Measurements from ENCODE around the gene CAD. TPM values are rescaled to one million over a fixed set of nuclear protein-coding genes. Genes with fewer than 3 reads are reported as not detected.

The CAD gene
- total RNA-seq, 2 experiments from 2014 or later, result 132 to 173 TPM

- Histone ChIP-seq H3K36me3 (ENCODE audit: insufficient read depth, low read length) (peaks cover 18% of the 10 kb centered on the region), H3K4me2 (ENCODE audit: low read length) (peak overlapping the region; percentile 100), H3K4me1 (ENCODE audit: insufficient read depth, low read length, poor library complexity, severe bottlenecking) (peaks cover 53% of the 10 kb centered on the region), H3K27ac (ENCODE audit: low read depth, low read length, poor library complexity, severe bottlenecking) (no peak overlapping the region), H3K79me2 (ENCODE audit: insufficient read depth, low read depth, low read length) (peaks cover 12% of the 10 kb centered on the region; the same call in 1 of the 2 replicates), H3K4me3 (ENCODE audit: low read depth, low read length, poor library complexity, severe bottlenecking) (peak overlapping the region; percentile 90), H2AFZ (ENCODE audit: low read length) (no peak overlapping the region), H3K9me2 (ENCODE audit: insufficient read depth, low read length) (no peaks in the 10 kb centered on the region), H3K9me3 (ENCODE audit: low read length) (no peaks in the 10 kb centered on the region), H4K20me1 (ENCODE audit: insufficient read depth, low read length) (no peaks in the 10 kb centered on the region)
- TF ChIP-seq EZH2phosphoT487 (IDR thresholded peaks at IDR 0.05; ENCODE audit: borderline replicate concordance, low read depth, low read length), result no peak
- TF ChIP-seq CTCF (conservative IDR thresholded peaks at IDR 0.05; ENCODE audit: low read length), result no peak
- intact Hi-C loops (cut with micrococcal nuclease; ENCODE audit: unreplicated experiment), result loop anchor here (1.0 kb wide), 1 partner anchor 11 kb away; no protein-coding TSS in a partner anchor
- DNase-seq (ENCODE audit: low spot score), result no peak
- POLR2A ChIA-PET, result interaction anchor here (0.6 to 1.8 kb wide), 3 partner anchors 11 to 174 kb away, joined by 3 to 4 read pairs (median 3); no protein-coding TSS in a partner anchor
- BruUV-seq (replicated peaks), result no TSS peak
- CTCF ChIA-PET (ENCODE audit: unreplicated experiment), result no interaction called here
These were observed 44.7 kb downstream of the CAD start for GRCh38 chr2:27261926-27262298.

GRCh38 chr2:27262379-27263286, 45.5 kb downstream of the CAD start, which contains the start of gene SLC30A3:
SLC30A3 (minus strand) TSS chr2:27263047; CDS start chr2:27262906, 141 bp downstream.
- TF ChIP-seq CTCF (conservative IDR thresholded peaks at IDR 0.05; ENCODE audit: low read length) (peak; percentile 50), EZH2phosphoT487 (IDR thresholded peaks at IDR 0.05; ENCODE audit: borderline replicate concordance, low read depth, low read length) (no peak)
- POLR2A ChIA-PET, result interaction anchor here (0.6 to 1.8 kb wide), 5 partner anchors 12 to 175 kb away, joined by 3 to 4 read pairs (median 3); partner anchors contain the start of gene NRBP1
- Histone ChIP-seq H3K9me2 (ENCODE audit: insufficient read depth, low read length) (no peaks in the 10 kb centered on the region), H3K4me3 (ENCODE audit: low read depth, low read length, poor library complexity, severe bottlenecking) (peak within 1 kb of the TSS; percentile 90), H3K79me2 (ENCODE audit: insufficient read depth, low read depth, low read length) (peaks cover 12% of the 10 kb centered on the region; the same call in 1 of the 2 replicates), H3K27ac (ENCODE audit: low read depth, low read length, poor library complexity, severe bottlenecking) (peak within 1 kb of the TSS; percentile 2), H3K4me2 (ENCODE audit: low read length) (peak within 1 kb of the TSS; percentile 100), H4K20me1 (ENCODE audit: insufficient read depth, low read length) (no peaks in the 10 kb centered on the region), H2AFZ (ENCODE audit: low read length) (peak within 1 kb of the TSS; percentile 84), H3K36me3 (ENCODE audit: insufficient read depth, low read length) (peaks cover 12% of the 10 kb centered on the region; the same call in 1 of the 2 replicates), H3K4me1 (ENCODE audit: insufficient read depth, low read length, poor library complexity, severe bottlenecking) (peaks cover 53% of the 10 kb centered on the region), H3K9me3 (ENCODE audit: low read length) (no peaks in the 10 kb centered on the region)
- no TSS peak for BruUV-seq (replicated peaks)
- peak; percentile 87 for DNase-seq (ENCODE audit: low spot score)
- intact Hi-C loops (cut with micrococcal nuclease; ENCODE audit: unreplicated experiment), result loop anchor here (1.0 kb wide), 1 partner anchor 11 kb away; no protein-coding TSS in a partner anchor
- CTCF ChIA-PET (ENCODE audit: unreplicated experiment), result interaction anchor here (1.0 to 1.4 kb wide), 3 partner anchors 11 to 40 kb away, joined by 3 to 4 read pairs (median 3); no protein-coding TSS in a partner anchor

Data from OCI-LY7 (cell line).